Thymus (tissue), 14 donors: ENCODE measurements around the gene EYS. TPM values are rescaled to one million over a fixed set of nuclear protein-coding genes. Genes with fewer than 3 reads are reported as not detected.
A peak's percentile ranks its signal among the peaks of the same experiment; 100 is the strongest.

Experiments
- DNase-seq, 9 donors: peaks; one replicate each; pipeline ENCODE4 v3.0.0-alpha.2; 2013; ENCODE audit warnings: low spot score in 9 of 9, low read depth in 6 of 9, missing footprints in 1 of 9
- H3K27ac ChIP-seq, 2 donors: one replicate each; pipeline ENCODE4 v1.5.1; 2013; ENCODE audit warnings: control low read depth in 1 of 2, low read depth in 1 of 2, low read length in 1 of 2, mild to moderate bottlenecking in 1 of 2, moderate library complexity in 1 of 2
- H3K27me3 ChIP-seq, 2 donors: one replicate each; pipeline ENCODE4 v1.5.1; 2013; ENCODE audit warnings: low read length in 1 of 2; ENCODE audit not compliant: control insufficient read depth in 2 of 2, insufficient read depth in 1 of 2
- H3K36me3 ChIP-seq, 2 donors: one replicate each; pipeline ENCODE4 v1.5.1; 2013; ENCODE audit warnings: low read length in 1 of 2, mild to moderate bottlenecking in 1 of 2, moderate library complexity in 1 of 2; ENCODE audit not compliant: control insufficient read depth in 2 of 2, insufficient read depth in 2 of 2
- H3K4me1 ChIP-seq, 2 donors: one replicate each; pipeline ENCODE4 v1.5.1; 2013; ENCODE audit warnings: low read length in 2 of 2; ENCODE audit not compliant: control insufficient read depth in 2 of 2, insufficient read depth in 2 of 2
- H3K4me3 ChIP-seq, 2 donors: one replicate each; pipeline ENCODE4 v1.5.1; 2013; ENCODE audit warnings: low read length in 2 of 2, control low read depth in 1 of 2, mild to moderate bottlenecking in 1 of 2
- H3K9me3 ChIP-seq, 2 donors: one replicate each; pipeline ENCODE4 v1.5.1; 2013; ENCODE audit warnings: low read length in 1 of 2, mild to moderate bottlenecking in 1 of 2; ENCODE audit not compliant: control insufficient read depth in 2 of 2, insufficient read depth in 1 of 2
- WGBS: extraction: QIAGEN DNeasy Blood & Tissue Kit; methylation state at CpG from one replicate; pipeline ENCODE4 v1.1.7; 2013; 5-methylcytosine and 5-hydroxymethylcytosine counted together
- long read RNA-seq, 10 donors: transcript quantifications; one replicate each; lab custom pipeline, GENCODE V29; 2026
- polyA plus RNA-seq: library from polyadenylated mRNA; stranded (reverse); fragments of 200-250 nt; gene quantifications from one replicate; pipeline ENCODE4 v1.2.3, GENCODE V29; 2013
- total RNA-seq: library from RNA; stranded (reverse); fragments of 120-200 nt; gene quantifications from one replicate; pipeline ENCODE4 v1.2.4, GENCODE V29; 2013
- donor health status: healthy.

The EYS gene
- total RNA-seq (0.28 TPM), polyA plus RNA-seq (0.05 TPM)
- long read RNA-seq, donor 1 = 0 reads
- long read RNA-seq, donor 2 = 0 reads
- long read RNA-seq, donor 3, partial matches to known transcripts = 0 of 1 reads
- long read RNA-seq, donor 3, other reads (novel, unspliced or antisense) = 0 of 1 reads
- long read RNA-seq, donor 4 = 0 reads
- long read RNA-seq, donor 5 = 0 reads
- long read RNA-seq, donor 6, partial matches to known transcripts = 6 of 6 reads
- long read RNA-seq, donor 6, other reads (novel, unspliced or antisense) = 0 of 6 reads
- long read RNA-seq, donor 7 = 0 reads
- long read RNA-seq, donor 8 = 0 reads
- long read RNA-seq, donor 9 = 0 reads
- long read RNA-seq, donor 10 = 0 reads

GRCh38 chr6:65707126-65707826 lies at the start of gene EYS:
TSS of gene EYS (minus strand) at chr6:65707226. CDS start at chr6:65495410, 211,816 bp downstream.
- Histone ChIP-seq H3K36me3 (no peaks in the 10 kb centered on the region), H3K27me3 (no peaks in the 10 kb centered on the region), H3K4me3 (no peak within 1 kb of the TSS), H3K9me3 (no peaks in the 10 kb centered on the region), H3K4me1 (no peaks in the 10 kb centered on the region), H3K27ac (no peak within 1 kb of the TSS)
- WGBS = 90% methylated on average over 4 of the region's 4 CpGs
- peak in 1 of 9 donors; percentile 1 for DNase-seq

- Histone ChIP-seq H3K4me1 (no peaks in the 10 kb centered on the region), H3K9me3 (peaks cover 0 to 21% of the 10 kb centered on the region in 2 donors), H3K36me3 (no peaks in the 10 kb centered on the region), H3K4me3 (no peak overlapping the region), H3K27me3 (no peaks in the 10 kb centered on the region), H3K27ac (no peak overlapping the region)
- no peak for DNase-seq
- WGBS = 81% methylated on average over 4 of the region's 4 CpGs
Observed at GRCh38 chr6:65746302-65746701, 39.3 kb upstream of the EYS start.

- peaks cover 0 to 21% of the 10 kb centered on the region in 2 donors for H3K9me3 ChIP-seq
- no peaks in the 10 kb centered on the region for H3K27me3 ChIP-seq
- H3K36me3 ChIP-seq = no peaks in the 10 kb centered on the region
- no peak overlapping the region for H3K4me3 ChIP-seq
- no peak overlapping the region for H3K27ac ChIP-seq
- no peaks in the 10 kb centered on the region for H3K4me1 ChIP-seq
- DNase-seq = no peak
- 85% methylated on average over 2 of the region's 2 CpGs for WGBS
Observed at GRCh38 chr6:65745614-65746013, 38.6 kb upstream of the EYS start.

- no peak overlapping the region for H3K27ac ChIP-seq
- H3K9me3 ChIP-seq = no peaks in the 10 kb centered on the region
- H3K4me1 ChIP-seq = no peaks in the 10 kb centered on the region
- no peaks in the 10 kb centered on the region for H3K27me3 ChIP-seq
- H3K36me3 ChIP-seq = no peaks in the 10 kb centered on the region
- DNase-seq = no peak
- WGBS = 60% methylated on average over 3 of the region's 3 CpGs
- no peak overlapping the region for H3K4me3 ChIP-seq
Observed at GRCh38 chr6:65728879-65729479, 22.0 kb upstream of the EYS start.

GRCh38 chr6:65719101-65719500 lies 12.1 kb upstream of the EYS start:
- Histone ChIP-seq H3K9me3 (no peaks in the 10 kb centered on the region), H3K4me3 (no peak overlapping the region), H3K27ac (no peak overlapping the region), H3K36me3 (no peaks in the 10 kb centered on the region), H3K4me1 (no peaks in the 10 kb centered on the region), H3K27me3 (no peaks in the 10 kb centered on the region)
- 16% methylated on average over 3 of the region's 3 CpGs for WGBS
- no peak for DNase-seq

- no peaks in the 10 kb centered on the region for H3K36me3 ChIP-seq
- no peak for DNase-seq
- no peaks in the 10 kb centered on the region for H3K4me1 ChIP-seq
- no peak overlapping the region for H3K27ac ChIP-seq
- H3K4me3 ChIP-seq = no peak overlapping the region
- no peaks in the 10 kb centered on the region for H3K9me3 ChIP-seq
- H3K27me3 ChIP-seq = no peaks in the 10 kb centered on the region
Observed at GRCh38 chr6:65711531-65711930, 4.5 kb upstream of the EYS start.

GRCh38 chr6:65709099-65709830 lies 2.2 kb upstream of the EYS start:
- Histone ChIP-seq H3K4me3 (no peak overlapping the region), H3K27me3 (no peaks in the 10 kb centered on the region), H3K4me1 (no peaks in the 10 kb centered on the region), H3K27ac (no peak overlapping the region), H3K36me3 (no peaks in the 10 kb centered on the region), H3K9me3 (no peaks in the 10 kb centered on the region)
- 97% methylated on average over 5 of the region's 5 CpGs for WGBS
- DNase-seq = no peak

- no peaks in the 10 kb centered on the region for H3K9me3 ChIP-seq
- no peak for DNase-seq
- no peaks in the 10 kb centered on the region for H3K36me3 ChIP-seq
- no peaks in the 10 kb centered on the region for H3K4me1 ChIP-seq
- H3K4me3 ChIP-seq = no peak overlapping the region
- 93% methylated on average over 1 of the region's 1 CpG for WGBS
- no peaks in the 10 kb centered on the region for H3K27me3 ChIP-seq
- no peak overlapping the region for H3K27ac ChIP-seq
Observed at GRCh38 chr6:65708162-65708561, 1.1 kb upstream of the EYS start.

GRCh38 chr6:65706436-65706835 lies 590 bp downstream of the EYS start:
- no peaks in the 10 kb centered on the region for H3K27me3 ChIP-seq
- H3K9me3 ChIP-seq = no peaks in the 10 kb centered on the region
- H3K36me3 ChIP-seq = no peaks in the 10 kb centered on the region
- H3K27ac ChIP-seq = no peak overlapping the region
- WGBS = 91% methylated on average over 3 of the region's 3 CpGs
- DNase-seq = no peak
- H3K4me3 ChIP-seq = no peak overlapping the region
- no peaks in the 10 kb centered on the region for H3K4me1 ChIP-seq
